OCI-LY7 (cell line): Measurements from ENCODE around the gene MRTFB. TPM values are rescaled to one million over a fixed set of nuclear protein-coding genes. Genes with fewer than 3 reads are reported as not detected.
"Not testable (repeated sequence)": the region's sequence is repeated elsewhere in the genome, so short reads cannot be mapped to it uniquely, and the experiment has no call there.

Experiments used
- BruUV-seq: library from RNA; stranded (reverse); fragments of 400-500 nt; replicated peaks from 2 replicates; lab custom pipeline; 2021; lab: Mats Ljungman, UMichigan
- CTCF ChIA-PET: fragments of 300-600 bp; sonication (Branson Sonifier 250); formaldehyde crosslinking; loops from one replicate; lab custom pipeline; 2022; ENCODE audit warnings: antibody characterized with exemption; ENCODE audit not compliant: unreplicated experiment; lab: Charles Lee
- POLR2A ChIA-PET: fragments of 300-600 bp; sonication (Branson Sonifier 250); formaldehyde crosslinking; loops from one replicate; lab custom pipeline; 2022; ENCODE audit warnings: antibody characterized with exemption; lab: Charles Lee
- DNase-seq: peaks from one replicate; pipeline ENCODE4 v3.0.0-alpha.2; 2015; ENCODE audit warnings: low spot score
- H2AFZ ChIP-seq: fragments of 200-600 bp; sonication (generic), shearing (Covaris generic); 2 replicates; pipeline ENCODE4 v1.6.1; 2014; ENCODE audit warnings: mild to moderate bottlenecking, antibody characterized with exemption, low read length, moderate library complexity
- H3K27ac ChIP-seq: fragments of 200-600 bp; sonication (generic); 2 replicates; pipeline ENCODE4 v1.5.1; 2014; ENCODE audit warnings: mixed run types, low read depth, mild to moderate bottlenecking, moderate library complexity, low read length, inconsistent platforms; ENCODE audit not compliant: poor library complexity, severe bottlenecking
- H3K36me3 ChIP-seq: fragments of 200-600 bp; sonication (generic); 2 replicates; pipeline ENCODE4 v1.6.1; 2014; ENCODE audit warnings: mild to moderate bottlenecking, antibody characterized with exemption, low read length, moderate library complexity, mixed read lengths; ENCODE audit not compliant: insufficient read depth
- H3K4me1 ChIP-seq: fragments of 200-600 bp; sonication (generic); 2 replicates; pipeline ENCODE4 v1.5.1; 2014; ENCODE audit warnings: mild to moderate bottlenecking, low read length; ENCODE audit not compliant: insufficient read depth, poor library complexity, severe bottlenecking
- H3K4me2 ChIP-seq: fragments of 200-600 bp; sonication (generic); 2 replicates; pipeline ENCODE4 v1.6.1; 2014; ENCODE audit warnings: mild to moderate bottlenecking, low read length
- H3K4me3 ChIP-seq: fragments of 200-600 bp; sonication (generic); 2 replicates; pipeline ENCODE4 v1.5.1; 2014; ENCODE audit warnings: mild to moderate bottlenecking, low read depth, low read length; ENCODE audit not compliant: poor library complexity, severe bottlenecking
- H3K79me2 ChIP-seq: fragments of 200-600 bp; sonication (generic); 2 replicates; pipeline ENCODE4 v1.6.1; 2016; ENCODE audit warnings: low read depth, mild to moderate bottlenecking, low read length, moderate library complexity, mixed read lengths; ENCODE audit not compliant: insufficient read depth
- H3K9me2 ChIP-seq: fragments of 200-600 bp; sonication (generic); 2 replicates; pipeline ENCODE4 v1.6.1; 2016; ENCODE audit warnings: mild to moderate bottlenecking, low read length, mixed read lengths; ENCODE audit not compliant: insufficient read depth
- H3K9me3 ChIP-seq: fragments of 200-600 bp; sonication (generic); 2 replicates; pipeline ENCODE4 v1.6.1; 2014; ENCODE audit warnings: mild to moderate bottlenecking, mixed run types, low read length, mixed read lengths
- H4K20me1 ChIP-seq: fragments of 200-600 bp; sonication (generic); 2 replicates; pipeline ENCODE4 v1.6.1; 2014; ENCODE audit warnings: mild to moderate bottlenecking, antibody characterized with exemption, low read length, moderate library complexity, mixed read lengths; ENCODE audit not compliant: insufficient read depth
- EZH2phosphoT487 ChIP-seq: fragments of 200-600 bp; sonication (generic); IDR thresholded peaks from 2 replicates; pipeline ENCODE4 v1.6.1; 2018; ENCODE audit warnings: low read depth, borderline replicate concordance, mild to moderate bottlenecking, mixed run types, antibody characterized with exemption, low read length, moderate library complexity, mixed read lengths
- intact Hi-C: fragments of 100-400 bp; cut with micrococcal nuclease; formaldehyde crosslinking; loops from one replicate; pipeline ENCODE4 v1.10.0; 2022; ENCODE audit not compliant: unreplicated experiment
- total RNA-seq, 2 experiments: library from RNA; depleted of rRNA in 1 of 2; stranded (reverse); fragments of >200 nt in 1 of 2; shearing (Covaris generic) in 1 of 2; gene quantifications; 2 replicates each; pipeline ENCODE4 v1.2.3, GENCODE V29; 2014 to 2022
- TF ChIP-seq, protein P1 (sequence below): fragments of 200-600 bp; sonication (generic); conservative IDR thresholded peaks from 2 replicates; pipeline ENCODE4 v1.5.1; 2014; ENCODE audit warnings: mild to moderate bottlenecking, antibody characterized with exemption, low read length, moderate library complexity, mixed read lengths

MRTFB gene
- total RNA-seq, 2 experiments from 2014 or later: 8.5 to 21.4 TPM

DNA sequence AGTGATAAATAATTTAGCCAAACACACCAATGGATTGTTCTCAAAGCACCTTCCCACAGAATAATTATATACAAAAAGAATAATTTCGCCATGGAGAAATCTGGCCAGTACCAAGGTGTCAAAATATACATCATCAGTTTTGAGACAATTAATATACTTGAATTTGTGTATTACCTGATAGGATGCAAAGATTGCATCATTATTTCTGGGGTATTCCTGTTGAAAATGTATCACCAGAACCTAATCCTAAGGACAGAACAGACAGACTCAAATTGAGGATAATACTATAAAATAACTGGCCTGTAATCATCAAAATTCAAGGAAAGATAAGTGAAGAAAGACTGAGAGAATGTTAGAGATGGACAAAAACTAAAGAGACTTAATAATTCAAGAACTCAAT is 111.9 kb downstream of the MRTFB start:
- no peak overlapping the region for H3K4me3 ChIP-seq
- no peak for DNase-seq
- no peaks in the 10 kb centered on the region for H3K9me3 ChIP-seq
- no peaks in the 10 kb centered on the region for H3K36me3 ChIP-seq
- H2AFZ ChIP-seq: no peak overlapping the region
- H4K20me1 ChIP-seq: no peaks in the 10 kb centered on the region
- H3K79me2 ChIP-seq: no peaks in the 10 kb centered on the region
- no peak overlapping the region for H3K27ac ChIP-seq
- intact Hi-C loops: no loop called here
- POLR2A ChIA-PET: no interaction called here
- no peaks in the 10 kb centered on the region for H3K4me1 ChIP-seq
- H3K4me2 ChIP-seq: no peak overlapping the region
- BruUV-seq: no TSS peak
- CTCF ChIA-PET: no interaction called here
- no peaks in the 10 kb centered on the region for H3K9me2 ChIP-seq
- TF ChIP-seq EZH2phosphoT487: no peak
- TF ChIP-seq, protein P1, sequence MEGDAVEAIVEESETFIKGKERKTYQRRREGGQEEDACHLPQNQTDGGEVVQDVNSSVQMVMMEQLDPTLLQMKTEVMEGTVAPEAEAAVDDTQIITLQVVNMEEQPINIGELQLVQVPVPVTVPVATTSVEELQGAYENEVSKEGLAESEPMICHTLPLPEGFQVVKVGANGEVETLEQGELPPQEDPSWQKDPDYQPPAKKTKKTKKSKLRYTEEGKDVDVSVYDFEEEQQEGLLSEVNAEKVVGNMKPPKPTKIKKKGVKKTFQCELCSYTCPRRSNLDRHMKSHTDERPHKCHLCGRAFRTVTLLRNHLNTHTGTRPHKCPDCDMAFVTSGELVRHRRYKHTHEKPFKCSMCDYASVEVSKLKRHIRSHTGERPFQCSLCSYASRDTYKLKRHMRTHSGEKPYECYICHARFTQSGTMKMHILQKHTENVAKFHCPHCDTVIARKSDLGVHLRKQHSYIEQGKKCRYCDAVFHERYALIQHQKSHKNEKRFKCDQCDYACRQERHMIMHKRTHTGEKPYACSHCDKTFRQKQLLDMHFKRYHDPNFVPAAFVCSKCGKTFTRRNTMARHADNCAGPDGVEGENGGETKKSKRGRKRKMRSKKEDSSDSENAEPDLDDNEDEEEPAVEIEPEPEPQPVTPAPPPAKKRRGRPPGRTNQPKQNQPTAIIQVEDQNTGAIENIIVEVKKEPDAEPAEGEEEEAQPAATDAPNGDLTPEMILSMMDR: no peak

DNA sequence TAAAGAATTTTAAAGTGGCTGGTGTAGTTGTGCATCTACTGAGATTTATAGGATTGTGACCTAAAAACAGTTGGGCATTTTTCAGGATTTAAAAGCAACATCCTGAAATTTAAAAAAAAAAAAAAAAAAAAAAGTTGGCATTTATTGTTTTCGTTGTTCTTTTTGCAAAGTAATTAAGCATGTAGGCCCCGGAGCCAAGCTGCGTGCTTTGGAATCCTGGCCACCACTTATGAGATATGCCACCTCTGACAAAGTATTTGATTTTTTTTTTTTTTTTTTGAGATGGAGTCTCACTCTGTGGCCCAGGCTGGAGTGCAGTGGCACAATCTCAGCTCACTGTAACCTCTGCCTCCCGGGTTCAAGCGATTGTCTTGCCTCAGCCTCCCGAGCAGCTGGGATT is 112.8 kb downstream of the MRTFB start:
- H3K27ac ChIP-seq, H3K9me3 ChIP-seq, CTCF ChIA-PET, H3K36me3 ChIP-seq, H3K79me2 ChIP-seq, H3K4me3 ChIP-seq, H3K9me2 ChIP-seq, H2AFZ ChIP-seq, H4K20me1 ChIP-seq, DNase-seq, H3K4me2 ChIP-seq, H3K4me1 ChIP-seq, intact Hi-C loops, BruUV-seq: not testable (repeated sequence)
- POLR2A ChIA-PET: interaction anchor here (0.6 kb wide), 1 partner anchor 16 kb away, joined by 4 read pairs; no protein-coding TSS in a partner anchor

DNA sequence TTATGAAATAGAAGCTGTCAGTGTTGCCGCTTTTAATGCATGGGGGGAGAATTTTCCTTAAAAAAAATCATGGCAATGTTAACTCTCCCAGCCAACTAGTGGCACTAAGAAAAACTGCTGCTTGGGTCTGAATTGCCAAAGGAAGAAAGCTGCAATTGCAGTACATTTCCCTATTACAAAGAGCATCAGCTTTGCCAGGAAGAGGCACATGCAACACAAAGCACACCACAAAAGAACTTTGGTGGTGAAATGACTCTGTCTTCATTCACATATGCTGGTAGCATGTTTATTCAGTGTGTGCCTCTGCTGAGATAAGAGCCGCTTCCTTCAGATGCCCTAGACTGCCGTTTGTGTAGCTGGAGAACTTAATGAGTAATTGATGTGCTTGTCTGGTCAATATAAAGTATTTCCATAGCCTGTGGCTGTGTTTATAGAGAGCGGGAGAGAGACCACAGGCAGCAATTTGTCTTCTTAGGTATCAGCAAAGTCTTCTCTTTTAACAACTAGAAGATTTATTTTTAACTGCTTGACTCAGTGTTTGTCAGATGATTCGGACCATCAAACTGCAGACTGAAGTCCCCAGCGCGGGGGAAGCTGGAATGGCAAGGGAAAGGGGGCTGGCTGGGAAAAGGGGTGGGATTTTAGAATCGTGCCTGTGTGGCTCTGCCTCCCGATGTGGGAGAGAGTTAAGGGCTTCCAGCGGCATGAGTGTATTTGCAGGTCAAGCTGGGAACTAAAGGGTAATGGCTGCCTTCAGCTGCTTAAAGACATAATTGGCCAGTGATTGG is 115.1 kb downstream of the MRTFB start:
- Histone ChIP-seq H3K27ac (no peak overlapping the region), H3K4me2 (no peak overlapping the region), H3K4me1 (no peaks in the 10 kb centered on the region), H2AFZ (no peak overlapping the region), H3K4me3 (no peak overlapping the region), H4K20me1 (no peaks in the 10 kb centered on the region), H3K9me2 (no peaks in the 10 kb centered on the region), H3K79me2 (no peaks in the 10 kb centered on the region), H3K9me3 (no peaks in the 10 kb centered on the region), H3K36me3 (no peaks in the 10 kb centered on the region)
- TF ChIP-seq, protein P1: peak; percentile 68
- TF ChIP-seq EZH2phosphoT487: no peak
- POLR2A ChIA-PET: interaction anchor here (0.7 to 1.3 kb wide), 3 partner anchors 16 to 29 kb away, joined by 3 read pairs; no protein-coding TSS in a partner anchor
- DNase-seq: peak; percentile 4
- intact Hi-C loops: no loop called here
- CTCF ChIA-PET: no interaction called here
- no TSS peak for BruUV-seq
